Kidney (tissue), 14 donors: ENCODE results near the gene S100A16. TPM values are rescaled to one million over a fixed set of nuclear protein-coding genes. Genes with fewer than 3 reads are reported as not detected.
A peak's percentile ranks its signal among the peaks of the same experiment; 100 is the strongest.

Source experiments
- DNase-seq, 5 donors: peaks; one replicate each; pipeline ENCODE4 v3.0.0-alpha.2; 2013 to 2020
- FAIRE-seq: peaks from 2 replicates; lab custom pipeline; 2012; peaks lifted over from hg19 to GRCh38; lab: Jason Lieb, UNC
- H3K27ac ChIP-seq, 2 donors: one replicate each; pipeline ENCODE4 v1.7.0; 2013; ENCODE audit warnings: low read depth in 2 of 2, low read length in 2 of 2, inconsistent platforms in 1 of 2
- H3K27me3 ChIP-seq: one replicate; pipeline ENCODE4 v1.7.1; 2013; ENCODE audit warnings: low read length, inconsistent platforms; ENCODE audit not compliant: control insufficient read depth, insufficient read depth
- H3K36me3 ChIP-seq, 3 donors: one replicate each; pipeline versions ENCODE4 v1.7.0 to v1.7.1; 2013; ENCODE audit warnings: low read length in 3 of 3, control low read depth in 1 of 3, inconsistent platforms in 1 of 3; ENCODE audit not compliant: insufficient read depth in 3 of 3, control insufficient read depth in 2 of 3
- H3K4me1 ChIP-seq, 3 donors: one replicate each; pipeline versions ENCODE4 v1.7.0 to v1.7.1; 2013; ENCODE audit warnings: low read length in 3 of 3, inconsistent platforms in 1 of 3, low read depth in 1 of 3; ENCODE audit not compliant: control insufficient read depth in 2 of 3, insufficient read depth in 2 of 3
- H3K4me3 ChIP-seq, 3 donors: one replicate each; pipeline versions ENCODE4 v1.7.0 to v1.8.1; 2013; ENCODE audit warnings: low read length in 3 of 3, control low read depth in 1 of 3, inconsistent platforms in 1 of 3
- H3K9ac ChIP-seq, 3 donors: one replicate each; pipeline versions ENCODE4 v1.7.0 to v1.7.1; 2013; ENCODE audit warnings: low read length in 3 of 3, control low read depth in 1 of 3, inconsistent platforms in 1 of 3
- H3K9me3 ChIP-seq, 3 donors: one replicate each; pipeline versions ENCODE4 v1.7.0 to v1.7.1; 2013; ENCODE audit warnings: low read length in 3 of 3, control low read depth in 1 of 3, inconsistent platforms in 1 of 3; ENCODE audit not compliant: control insufficient read depth in 2 of 3, insufficient read depth in 1 of 3
- CTCF ChIP-seq: IDR thresholded peaks from 3 replicates; pipeline ENCODE4 v1.5.1; 2012; ENCODE audit warnings: mild to moderate bottlenecking, moderate library complexity, borderline replicate concordance; ENCODE audit not compliant: insufficient read depth; ENCODE audit errors: extremely low read depth
- intact Hi-C: fragments of 100-400 bp; cut with DNase I; formaldehyde crosslinking; loops from one replicate; pipeline ENCODE4 v1.11.1; 2022
- polyA plus RNA-seq: library from polyadenylated mRNA; stranded (reverse); fragments of 350-450 nt; fragmentation: Illumina TruSeq; extraction: RNeasy Lipid Tissue Mini Kit (QIAGEN cat#74804); gene quantifications from one replicate; pipeline ENCODE4 v1.2.3, GENCODE V29; 2014; ENCODE audit warnings: low read depth, low replicate concordance; ENCODE audit not compliant: insufficient read depth
- total RNA-seq: library from RNA; stranded (reverse); fragmentation: NEBNext Ultra II Directional; extraction: Animal tissue kit (Norgen Biotek cat#: 25700); gene quantifications from one replicate; pipeline ENCODE4 v1.2.1, GENCODE V29; 2021
- donor health status: control.
- donor health status: control.
- donor health status: control.
- donor health status: control.
- donor health status: control.
- donor health status: DM: yes; HTN: yes; CAD: no.
- donor health status: Normal renal cell carcinoma (clear cell type).

The S100A16 gene
- total and polyA plus RNA-seq, 2 donors from 2014 or later = 119 to 174 TPM

GRCh38 chr1:153661111-153661708 is 48.3 kb upstream of the S100A16 start:
- no peak for TF ChIP-seq CTCF
- Histone ChIP-seq H3K9ac (no peak overlapping the region), H3K27me3 (no peaks in the 10 kb centered on the region), H3K4me3 (no peak overlapping the region), H3K27ac (no peak overlapping the region), H3K9me3 (no peaks in the 10 kb centered on the region), H3K4me1 (peaks cover 0 to 13% (median 10%) of the 10 kb centered on the region in 3 donors), H3K36me3 (peaks cover 11 to 57% (median 36%) of the 10 kb centered on the region in 3 donors)
- no peak for DNase-seq
- intact Hi-C loops = no loop called here
- no peak for FAIRE-seq

DNA sequence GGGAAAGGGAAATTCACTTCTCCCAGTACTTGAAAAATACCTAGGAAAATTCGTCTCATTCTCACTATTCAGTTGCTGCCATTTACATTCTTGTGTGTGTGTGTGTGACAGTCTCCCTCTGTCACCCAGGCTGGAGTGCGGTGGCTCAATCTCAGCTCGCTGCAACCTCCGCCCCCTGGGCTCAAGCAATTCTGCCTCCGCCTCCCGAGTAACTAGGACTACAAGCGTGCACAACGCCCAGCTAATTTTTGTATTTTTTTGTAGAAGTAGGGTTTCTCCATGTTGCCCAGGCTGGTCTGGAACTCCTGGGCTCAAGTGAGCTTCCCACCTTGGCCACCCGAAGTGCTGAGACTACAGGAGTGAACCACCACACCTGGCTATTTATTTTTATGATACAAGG is 46.7 kb upstream of the S100A16 start:
- H3K4me3 ChIP-seq = peak overlapping the region; percentile 71 to 97 (median 95)
- H3K9me3 ChIP-seq = no peaks in the 10 kb centered on the region
- TF ChIP-seq CTCF = no peak
- DNase-seq = no peak
- intact Hi-C loops = no loop called here
- peaks cover 0 to 13% (median 10%) of the 10 kb centered on the region in 3 donors for H3K4me1 ChIP-seq
- no peaks in the 10 kb centered on the region for H3K27me3 ChIP-seq
- no peak for FAIRE-seq
- H3K27ac ChIP-seq = no peak overlapping the region
- H3K36me3 ChIP-seq = peaks cover 6 to 41% (median 26%) of the 10 kb centered on the region in 3 donors
- H3K9ac ChIP-seq = peak overlapping the region in 1 of 3 donors; percentile 88

DNA sequence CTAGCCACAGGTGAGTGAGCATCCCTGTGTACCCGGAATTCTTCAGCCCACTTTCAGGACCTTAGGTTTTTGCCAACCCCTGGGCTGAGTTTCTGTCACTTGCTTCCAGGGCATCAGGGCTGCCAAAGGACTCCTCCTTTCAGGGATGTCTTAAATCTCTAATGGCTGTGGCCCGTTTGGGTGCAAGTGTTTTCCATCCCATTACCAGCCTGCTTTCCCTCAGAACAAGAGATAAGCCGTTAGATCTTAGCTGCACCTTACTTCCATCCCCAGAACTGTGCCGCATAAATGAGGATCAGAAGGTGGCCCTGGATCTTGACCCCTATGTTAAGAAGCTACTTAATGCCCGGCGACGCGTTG is 46.2 kb upstream of the S100A16 start:
- Histone ChIP-seq H3K9ac (peak overlapping the region; percentile 45 to 88 (median 85)), H3K4me3 (peak overlapping the region; percentile 71 to 97 (median 95)), H3K27ac (peak overlapping the region; percentile 94 to 95), H3K27me3 (no peaks in the 10 kb centered on the region), H3K9me3 (no peaks in the 10 kb centered on the region), H3K36me3 (peaks cover 6 to 36% (median 22%) of the 10 kb centered on the region in 3 donors), H3K4me1 (peaks cover 0 to 13% (median 10%) of the 10 kb centered on the region in 3 donors)
- no peak for TF ChIP-seq CTCF
- intact Hi-C loops = no loop called here
- DNase-seq (no peak), FAIRE-seq (no peak)
